ENCODE results near the gene CHN2.

DNA sequence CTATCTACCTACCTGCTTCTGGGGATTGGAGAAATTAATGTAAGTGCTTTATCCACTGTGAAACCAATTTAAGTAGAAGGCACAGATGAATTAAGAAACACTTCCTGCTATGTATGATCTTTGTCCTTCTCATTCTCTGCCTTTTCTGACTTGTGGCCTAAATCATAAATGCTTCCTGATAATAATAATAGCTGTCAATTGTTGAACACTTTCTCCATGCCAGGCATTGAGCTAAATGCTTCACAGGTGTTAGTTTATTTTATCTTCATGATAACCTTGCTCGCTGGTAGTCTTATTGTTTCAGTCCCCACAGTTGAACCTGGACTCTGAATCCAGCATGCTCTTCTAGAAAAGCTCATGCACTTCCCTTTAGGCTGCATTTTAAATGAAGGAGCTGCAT, 75.4 kb downstream of the CHN2 start:
- TF ChIP-seq EZH2 (IDR thresholded peaks at IDR 0.05; ENCODE audit: borderline replicate concordance, low read depth, low read length, poor library complexity, severe bottlenecking), result no peak
- TF ChIP-seq, protein P1, sequence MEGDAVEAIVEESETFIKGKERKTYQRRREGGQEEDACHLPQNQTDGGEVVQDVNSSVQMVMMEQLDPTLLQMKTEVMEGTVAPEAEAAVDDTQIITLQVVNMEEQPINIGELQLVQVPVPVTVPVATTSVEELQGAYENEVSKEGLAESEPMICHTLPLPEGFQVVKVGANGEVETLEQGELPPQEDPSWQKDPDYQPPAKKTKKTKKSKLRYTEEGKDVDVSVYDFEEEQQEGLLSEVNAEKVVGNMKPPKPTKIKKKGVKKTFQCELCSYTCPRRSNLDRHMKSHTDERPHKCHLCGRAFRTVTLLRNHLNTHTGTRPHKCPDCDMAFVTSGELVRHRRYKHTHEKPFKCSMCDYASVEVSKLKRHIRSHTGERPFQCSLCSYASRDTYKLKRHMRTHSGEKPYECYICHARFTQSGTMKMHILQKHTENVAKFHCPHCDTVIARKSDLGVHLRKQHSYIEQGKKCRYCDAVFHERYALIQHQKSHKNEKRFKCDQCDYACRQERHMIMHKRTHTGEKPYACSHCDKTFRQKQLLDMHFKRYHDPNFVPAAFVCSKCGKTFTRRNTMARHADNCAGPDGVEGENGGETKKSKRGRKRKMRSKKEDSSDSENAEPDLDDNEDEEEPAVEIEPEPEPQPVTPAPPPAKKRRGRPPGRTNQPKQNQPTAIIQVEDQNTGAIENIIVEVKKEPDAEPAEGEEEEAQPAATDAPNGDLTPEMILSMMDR (conservative IDR thresholded peaks at IDR 0.05; ENCODE audit: low read depth, low read length), result no peak

Measured in A673 (cell line).